CD14-positive monocyte (primary cell): ENCODE results near the gene TOMM6. TPM values are rescaled to one million over a fixed set of nuclear protein-coding genes. Genes with fewer than 3 reads are reported as not detected.

Source experiments
- DNase-seq, 3 donors: peaks; one replicate each; pipeline ENCODE4 v3.0.0-alpha.2; 2011 to 2022
- H2AFZ ChIP-seq: 2 replicates; pipeline ENCODE4 v1.6.0; 2012; ENCODE audit warnings: mild to moderate bottlenecking, low read depth, low read length, inconsistent platforms; ENCODE audit not compliant: insufficient read depth, poor library complexity, severe bottlenecking
- H3K27ac ChIP-seq, 2 donors: 1 replicate in 1 of 2; 2 replicates in 1 of 2; pipeline ENCODE4 v1.5.1; 2012 to 2013; ENCODE audit warnings: low read length in 2 of 2, control low read depth in 1 of 2, inconsistent platforms in 1 of 2, low read depth in 1 of 2, mild to moderate bottlenecking in 1 of 2
- H3K27me3 ChIP-seq, 2 donors: one replicate each; pipeline versions ENCODE4 v1.6.0 to v1.6.1; 2011 to 2013; ENCODE audit warnings: low read length in 2 of 2; ENCODE audit not compliant: control insufficient read depth in 2 of 2, insufficient read depth in 2 of 2
- H3K36me3 ChIP-seq, 2 donors: replicated peaks in 1 of 2; 1 replicate in 1 of 2; 2 replicates in 1 of 2; pipeline versions ENCODE4 v1.5.1 to v1.6.1; 2012 to 2013; ENCODE audit warnings: low read length in 2 of 2, control low read depth in 1 of 2, inconsistent platforms in 1 of 2, mild to moderate bottlenecking in 1 of 2; ENCODE audit not compliant: insufficient read depth in 2 of 2, control insufficient read depth in 1 of 2
- H3K4me1 ChIP-seq, 2 donors: 1 replicate in 1 of 2; 2 replicates in 1 of 2; pipeline versions ENCODE4 v1.5.1 to v1.6.1; 2012 to 2013; ENCODE audit warnings: low read length in 2 of 2, control low read depth in 1 of 2, inconsistent platforms in 1 of 2, mild to moderate bottlenecking in 1 of 2, moderate library complexity in 1 of 2; ENCODE audit not compliant: insufficient read depth in 2 of 2, control insufficient read depth in 1 of 2
- H3K4me2 ChIP-seq: replicated peaks from 2 replicates; pipeline ENCODE3; 2012; ENCODE audit warnings: low read length, moderate library complexity, mild to moderate bottlenecking; ENCODE audit not compliant: poor library complexity, severe bottlenecking; ENCODE audit errors: extremely low read depth
- H3K4me3 ChIP-seq, 3 experiments: fragments of 200-600 bp in 1 of 3; sonication (generic) in 1 of 3; replicated peaks in 1 of 3; 1 replicate in 2 of 3; 2 replicates in 1 of 3; pipeline ENCODE4 v1.5.1; 2011 to 2013; ENCODE audit warnings: low read length in 3 of 3, mild to moderate bottlenecking in 3 of 3, control low read depth in 2 of 3, low read depth in 2 of 3, inconsistent platforms in 1 of 3, moderate library complexity in 1 of 3
- H3K79me2 ChIP-seq: 2 replicates; pipeline ENCODE4 v1.6.0; 2012; ENCODE audit warnings: mild to moderate bottlenecking, control low read depth, inconsistent platforms, low read length, moderate library complexity; ENCODE audit not compliant: insufficient read depth
- H3K9ac ChIP-seq: 2 replicates; pipeline ENCODE4 v1.6.0; 2017; ENCODE audit warnings: low read length, mild to moderate bottlenecking; ENCODE audit not compliant: insufficient read depth, poor library complexity, severe bottlenecking
- H3K9me3 ChIP-seq, 2 donors: replicated peaks in 1 of 2; 1 replicate in 1 of 2; 2 replicates in 1 of 2; pipeline versions ENCODE4 v1.5.1 to v1.6.1; 2012 to 2013; ENCODE audit warnings: low read length in 2 of 2, control low read depth in 1 of 2; ENCODE audit not compliant: control insufficient read depth in 1 of 2, insufficient read depth in 1 of 2
- H4K20me1 ChIP-seq: 2 replicates; pipeline ENCODE4 v1.6.0; 2012; ENCODE audit warnings: mild to moderate bottlenecking, low read length, control low read depth, moderate library complexity; ENCODE audit not compliant: insufficient read depth
- H3K27ac Mint-ChIP-seq, 7 donors: one replicate each; pipeline ENCODE4 v1.8.0; 2020; ENCODE audit warnings: mild to moderate bottlenecking in 7 of 7, mixed read lengths in 7 of 7, moderate library complexity in 6 of 7, inconsistent platforms in 2 of 7
- H3K27me3 Mint-ChIP-seq, 3 donors: one replicate each; pipeline ENCODE4 v1.8.0; 2021 to 2022; ENCODE audit warnings: low read depth in 3 of 3, mild to moderate bottlenecking in 3 of 3, mixed read lengths in 3 of 3, moderate library complexity in 3 of 3, inconsistent platforms in 1 of 3
- H3K36me3 Mint-ChIP-seq, 2 donors: one replicate each; pipeline ENCODE4 v1.8.0; 2020; ENCODE audit warnings: mixed read lengths in 2 of 2, inconsistent platforms in 1 of 2, mild to moderate bottlenecking in 1 of 2
- H3K4me1 Mint-ChIP-seq: one replicate; pipeline ENCODE4 v1.8.0; 2020; ENCODE audit warnings: mild to moderate bottlenecking, mixed read lengths
- H3K4me3 Mint-ChIP-seq, 2 donors: one replicate each; pipeline ENCODE4 v1.8.0; 2020; ENCODE audit warnings: mild to moderate bottlenecking in 2 of 2, mixed read lengths in 2 of 2, moderate library complexity in 1 of 2
- H3K9me3 Mint-ChIP-seq, 7 donors: one replicate each; pipeline ENCODE4 v1.8.0; 2020 to 2022; ENCODE audit warnings: mixed read lengths in 7 of 7, mild to moderate bottlenecking in 6 of 7, moderate library complexity in 6 of 7, inconsistent platforms in 2 of 7
- CTCF ChIP-seq: fragments of 200-600 bp; IDR thresholded peaks from one replicate; pipeline ENCODE4 v1.8.0; 2022; ENCODE audit warnings: antibody characterized with exemption, mild to moderate bottlenecking
- WGBS: methylation state at CpG from one replicate; pipeline ENCODE4 v1.1.5; 2013; ENCODE audit warnings: missing lambda C conversion rate; ENCODE audit not compliant: insufficient coverage; 5-methylcytosine and 5-hydroxymethylcytosine counted together
- intact Hi-C, 2 donors: fragments of 100-400 bp; cut with micrococcal nuclease; formaldehyde crosslinking; loops; one replicate each; pipeline versions ENCODE4 v1.15.0 to v1.15.1; 2023
- polyA plus RNA-seq, 3 donors: library from polyadenylated mRNA; depleted of rRNA in 1 of 3; unstranded in 2 of 3; stranded (reverse) in 1 of 3; fragments of 300-500 nt in 2 of 3; fragments of >200 nt in 1 of 3; fragmentation: Illumina TruSeq in 2 of 3; gene quantifications; 1 replicate in 2 of 3; 2 replicates in 1 of 3; pipeline ENCODE4 v1.2.3, GENCODE V29; 2012 to 2021

TOMM6 gene
- polyA plus RNA-seq, 3 donors = 271 to 382 (median 343) TPM

GRCh38 chr6:41832263-41832662, 44.8 kb downstream of the TOMM6 start:
- H3K36me3 ChIP-seq = no peaks in the 10 kb centered on the region
- no peak overlapping the region for H3K27ac ChIP-seq
- H3K4me2 ChIP-seq = no peak overlapping the region
- no peaks in the 10 kb centered on the region for H3K4me1 ChIP-seq
- no peak overlapping the region for H3K9ac ChIP-seq
- H3K9me3 ChIP-seq = no peaks in the 10 kb centered on the region
- Mint-ChIP-seq H3K36me3 (peaks cover 3 to 13% of the 10 kb centered on the region in 2 donors), H3K4me1 (no peaks in the 10 kb centered on the region), H3K27ac (no peak overlapping the region), H3K4me3 (no peak overlapping the region), H3K9me3 (no peaks in the 10 kb centered on the region), H3K27me3 (no peaks in the 10 kb centered on the region)
- intact Hi-C loops = no loop called here
- WGBS = no CpG with 5 or more reads among the region's 3 CpGs
- DNase-seq = no peak
- no peaks in the 10 kb centered on the region for H4K20me1 ChIP-seq
- TF ChIP-seq CTCF = no peak
- no peak overlapping the region for H2AFZ ChIP-seq
- no peaks in the 10 kb centered on the region for H3K27me3 ChIP-seq
- H3K79me2 ChIP-seq = no peaks in the 10 kb centered on the region
- no peak overlapping the region for H3K4me3 ChIP-seq

- Mint-ChIP-seq H3K36me3 (peaks cover 0 to 13% of the 10 kb centered on the region in 2 donors), H3K4me3 (no peak overlapping the region), H3K9me3 (no peaks in the 10 kb centered on the region), H3K4me1 (peaks cover 3% of the 10 kb centered on the region), H3K27ac (peak overlapping the region in 1 of 7 donors; percentile 46), H3K27me3 (no peaks in the 10 kb centered on the region)
- intact Hi-C loops = no loop called here
- H3K4me3 ChIP-seq = no peak overlapping the region
- H3K4me2 ChIP-seq = no peak overlapping the region
- no peaks in the 10 kb centered on the region for H3K4me1 ChIP-seq
- no peak overlapping the region for H3K27ac ChIP-seq
- H3K9ac ChIP-seq = no peak overlapping the region
- no peak for TF ChIP-seq CTCF
- H3K27me3 ChIP-seq = no peaks in the 10 kb centered on the region
- 100% methylated on average over 1 of the region's 5 CpGs for WGBS
- no peaks in the 10 kb centered on the region for H3K9me3 ChIP-seq
- H3K79me2 ChIP-seq = no peaks in the 10 kb centered on the region
- no peak for DNase-seq
- H2AFZ ChIP-seq = no peak overlapping the region
- no peaks in the 10 kb centered on the region for H3K36me3 ChIP-seq
- H4K20me1 ChIP-seq = no peaks in the 10 kb centered on the region
These were observed 48.6 kb downstream of the TOMM6 start for GRCh38 chr6:41836022-41836659.
